ENCODE results near the gene PDGFB.

- TF ChIP-seq, protein P1, sequence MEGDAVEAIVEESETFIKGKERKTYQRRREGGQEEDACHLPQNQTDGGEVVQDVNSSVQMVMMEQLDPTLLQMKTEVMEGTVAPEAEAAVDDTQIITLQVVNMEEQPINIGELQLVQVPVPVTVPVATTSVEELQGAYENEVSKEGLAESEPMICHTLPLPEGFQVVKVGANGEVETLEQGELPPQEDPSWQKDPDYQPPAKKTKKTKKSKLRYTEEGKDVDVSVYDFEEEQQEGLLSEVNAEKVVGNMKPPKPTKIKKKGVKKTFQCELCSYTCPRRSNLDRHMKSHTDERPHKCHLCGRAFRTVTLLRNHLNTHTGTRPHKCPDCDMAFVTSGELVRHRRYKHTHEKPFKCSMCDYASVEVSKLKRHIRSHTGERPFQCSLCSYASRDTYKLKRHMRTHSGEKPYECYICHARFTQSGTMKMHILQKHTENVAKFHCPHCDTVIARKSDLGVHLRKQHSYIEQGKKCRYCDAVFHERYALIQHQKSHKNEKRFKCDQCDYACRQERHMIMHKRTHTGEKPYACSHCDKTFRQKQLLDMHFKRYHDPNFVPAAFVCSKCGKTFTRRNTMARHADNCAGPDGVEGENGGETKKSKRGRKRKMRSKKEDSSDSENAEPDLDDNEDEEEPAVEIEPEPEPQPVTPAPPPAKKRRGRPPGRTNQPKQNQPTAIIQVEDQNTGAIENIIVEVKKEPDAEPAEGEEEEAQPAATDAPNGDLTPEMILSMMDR (IDR thresholded peaks at IDR 0.05; ENCODE audit: insufficient read depth, low read depth, low read length), result no peak
- no peak for TF ChIP-seq EZH2 (IDR thresholded peaks at IDR 0.05; ENCODE audit: insufficient read depth, low read length)
These were observed 62.2 kb downstream of the PDGFB start for GRCh38 chr22:39182478-39183030.
